GM10847 (cell line): ENCODE data around the gene MED13L.

Source experiments
- POLR2A ChIP-seq: IDR thresholded peaks from 2 replicates; pipeline ENCODE4 v1.6.1; 2011; ENCODE audit not compliant: insufficient read length; ENCODE audit errors: extremely low read depth

MED13L gene

DNA sequence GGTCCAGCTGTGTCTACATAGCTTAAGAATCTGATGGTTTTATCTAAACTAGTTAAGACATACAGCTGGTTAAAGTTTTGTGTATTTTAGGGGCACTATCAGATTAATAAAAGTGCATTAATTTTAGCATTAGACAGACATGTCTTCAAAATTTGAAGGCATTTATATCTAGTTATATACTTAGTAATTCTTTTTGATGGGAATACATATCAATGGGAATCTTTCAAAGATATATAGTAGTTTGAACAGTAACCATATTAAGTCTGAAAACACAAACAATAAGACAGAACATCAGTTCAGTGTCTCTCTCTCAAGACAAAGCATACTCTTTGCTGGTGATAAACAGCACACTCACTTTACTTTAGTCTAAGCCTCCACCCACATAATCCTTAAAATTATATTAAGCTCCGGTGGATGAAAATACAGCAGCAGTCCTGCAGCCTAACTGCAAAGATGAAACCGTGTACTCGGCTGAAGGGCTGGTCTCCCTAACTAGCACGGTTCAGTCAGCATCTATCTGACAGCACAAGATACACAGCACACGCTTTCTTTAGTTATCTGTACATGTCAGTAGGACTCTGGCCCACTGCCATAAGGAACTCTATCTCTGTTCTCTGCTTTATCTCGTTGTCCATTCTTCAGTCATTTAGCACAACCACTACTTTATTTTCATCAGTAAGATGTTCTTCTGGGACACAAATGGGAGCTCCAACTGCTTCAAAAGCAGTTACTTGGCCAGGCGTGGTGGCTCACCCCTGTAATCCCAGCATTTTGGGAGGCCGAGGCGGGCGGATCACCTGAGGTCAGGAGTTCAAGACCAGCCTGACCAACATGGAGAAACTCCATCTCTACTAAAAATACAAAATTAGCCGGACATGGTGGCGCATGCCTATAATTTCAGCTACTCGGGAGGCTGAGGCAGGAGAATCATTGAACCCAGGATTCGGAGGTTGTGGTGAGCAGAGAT lies 80.5 kb downstream of the MED13L start:
- TF ChIP-seq POLR2A: no peak

DNA sequence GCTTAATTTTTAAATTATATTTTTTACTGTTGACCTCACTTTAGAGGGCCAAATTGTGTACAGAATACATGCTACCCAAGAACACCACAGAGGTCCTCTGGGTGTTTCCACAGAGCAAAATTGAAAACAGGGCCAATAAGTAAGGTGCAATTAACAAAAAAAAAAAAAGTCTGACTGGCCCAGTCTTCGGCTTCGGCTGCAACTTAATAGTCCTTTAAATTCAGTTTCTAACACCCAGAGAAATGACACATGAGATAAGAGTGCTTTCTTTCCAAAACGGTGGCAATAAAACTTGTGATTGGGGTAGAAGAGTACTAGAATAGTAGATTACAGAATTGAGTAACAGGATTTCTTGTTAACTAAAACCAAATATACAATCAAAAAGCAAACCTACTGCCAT lies 81.3 kb downstream of the MED13L start:
- no peak for TF ChIP-seq POLR2A

DNA sequence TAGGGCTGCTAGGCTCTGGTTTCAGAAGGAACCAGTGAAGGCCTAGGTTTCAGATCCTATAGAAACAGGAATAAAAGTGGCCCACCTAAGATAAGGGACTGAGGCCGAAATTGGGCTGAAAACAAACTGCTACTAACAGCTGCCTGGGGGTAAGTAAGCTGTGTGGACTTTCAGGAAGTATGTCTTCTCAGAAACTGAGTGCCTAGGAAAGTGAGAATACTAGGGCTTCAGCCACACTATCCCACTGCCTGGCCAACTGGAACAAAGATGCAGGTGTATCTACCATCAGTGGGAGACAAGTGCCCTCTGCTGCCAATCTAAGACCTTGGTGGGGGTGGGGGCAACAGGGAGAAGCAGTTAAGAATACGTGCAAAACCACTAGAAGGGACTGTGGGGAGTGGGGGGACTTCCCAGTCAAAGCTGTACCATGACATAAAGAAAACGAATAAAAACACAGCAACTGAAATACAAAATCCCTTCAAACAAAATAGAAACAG lies 82.5 kb downstream of the MED13L start:
- TF ChIP-seq POLR2A: no peak

DNA sequence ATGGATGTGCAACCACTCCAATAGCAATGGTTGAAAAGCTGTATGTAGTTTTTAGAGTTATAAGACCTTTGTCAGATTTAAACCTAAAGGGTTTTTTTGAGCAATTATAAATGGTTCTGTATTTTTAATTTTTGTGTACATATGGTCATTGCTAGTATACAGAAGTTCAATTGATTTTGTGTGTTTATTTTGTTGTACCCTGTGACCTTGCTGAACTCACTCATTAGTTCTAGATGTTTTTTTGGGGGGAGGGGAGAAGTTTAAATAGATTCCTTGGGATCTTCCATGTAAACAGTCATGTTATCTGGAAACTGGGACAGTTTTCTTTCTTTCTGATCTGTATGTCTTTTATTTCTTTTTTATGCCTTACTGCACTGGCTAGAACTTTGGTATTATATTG lies 87.8 kb downstream of the MED13L start:
- no peak for TF ChIP-seq POLR2A

DNA sequence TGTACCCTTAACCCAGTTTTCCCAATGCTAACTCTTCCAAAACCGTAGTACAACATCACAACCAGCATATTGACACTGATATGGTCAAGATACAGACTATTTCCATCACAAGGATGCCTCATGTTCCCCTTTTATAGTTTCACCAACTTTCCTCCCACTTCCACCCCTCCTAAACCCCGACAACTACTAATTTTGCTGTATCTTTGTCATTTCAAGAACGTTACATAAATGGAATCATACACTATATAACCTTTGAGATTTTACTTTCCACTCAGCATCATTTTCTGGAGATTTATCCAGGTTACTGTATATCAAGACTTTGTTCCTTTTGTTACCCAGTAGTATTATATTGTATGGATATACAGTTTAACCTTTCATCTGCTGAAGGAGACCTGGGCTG lies 88.9 kb downstream of the MED13L start:
- TF ChIP-seq POLR2A: no peak

DNA sequence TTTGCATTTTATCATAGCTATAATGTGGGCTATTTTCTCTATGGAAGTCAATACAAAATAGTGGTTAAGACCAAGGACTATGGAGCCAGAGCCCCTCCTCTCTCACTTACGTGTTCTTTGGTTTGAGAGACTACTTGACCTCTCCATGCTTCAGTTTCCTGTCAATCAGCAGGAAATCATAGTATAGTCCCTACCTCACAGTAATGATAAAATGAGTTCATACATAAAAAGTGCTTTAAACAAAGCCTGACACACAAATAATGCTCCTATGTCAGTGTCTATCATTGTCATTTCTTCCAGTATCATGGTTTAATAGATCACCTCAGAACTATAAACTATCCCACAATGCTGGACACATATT lies 90.4 kb downstream of the MED13L start:
- no peak for TF ChIP-seq POLR2A

DNA sequence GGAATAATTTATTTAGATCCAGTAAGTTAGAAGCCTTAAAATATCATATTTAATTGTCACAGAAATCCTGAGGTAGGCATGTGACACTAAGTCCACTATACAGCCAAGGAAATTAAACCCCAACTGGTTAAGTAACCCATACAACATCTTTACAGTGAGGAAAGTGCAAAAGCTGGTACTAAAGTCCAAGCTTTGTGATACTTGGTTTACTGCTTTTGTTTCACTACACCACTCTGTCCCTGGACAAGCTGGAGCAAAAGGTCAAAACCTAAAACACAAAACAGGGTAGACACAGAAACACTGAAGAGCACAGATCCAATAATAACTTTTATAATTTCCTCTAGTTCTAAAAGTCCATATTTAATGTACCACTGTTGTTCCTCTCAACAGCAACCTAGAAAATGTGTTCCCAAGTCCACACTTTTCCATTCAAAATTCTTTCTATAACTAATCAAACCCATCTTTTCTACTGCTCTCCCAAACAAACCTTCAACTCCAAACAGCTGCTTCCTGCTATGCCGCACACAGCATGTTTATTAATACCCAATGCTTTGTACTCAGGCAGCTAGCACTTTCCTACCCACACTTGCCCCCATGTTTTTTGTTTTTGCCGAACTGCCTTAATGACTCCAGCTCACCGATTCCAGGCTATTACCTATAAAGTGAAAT lies 90.9 kb downstream of the MED13L start:
- no peak for TF ChIP-seq POLR2A

DNA sequence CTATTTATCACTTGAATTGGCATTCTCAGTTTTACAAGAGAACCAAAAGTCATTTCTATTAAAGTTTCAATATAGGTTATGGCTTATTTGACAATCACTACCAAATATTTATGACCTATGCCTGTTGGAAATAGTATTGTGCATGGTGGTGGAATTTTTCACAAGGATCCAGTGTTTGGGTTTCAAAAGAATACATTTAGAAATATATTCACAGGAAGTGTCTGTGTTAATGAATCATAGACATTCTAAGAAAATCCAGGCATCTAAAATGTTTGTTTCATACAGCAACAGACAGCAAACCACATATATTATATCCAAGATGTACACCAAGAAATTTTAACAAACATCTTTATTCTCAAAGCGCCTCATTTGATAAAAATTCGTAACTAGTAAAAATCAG lies 92.7 kb downstream of the MED13L start:
- TF ChIP-seq POLR2A: no peak

DNA sequence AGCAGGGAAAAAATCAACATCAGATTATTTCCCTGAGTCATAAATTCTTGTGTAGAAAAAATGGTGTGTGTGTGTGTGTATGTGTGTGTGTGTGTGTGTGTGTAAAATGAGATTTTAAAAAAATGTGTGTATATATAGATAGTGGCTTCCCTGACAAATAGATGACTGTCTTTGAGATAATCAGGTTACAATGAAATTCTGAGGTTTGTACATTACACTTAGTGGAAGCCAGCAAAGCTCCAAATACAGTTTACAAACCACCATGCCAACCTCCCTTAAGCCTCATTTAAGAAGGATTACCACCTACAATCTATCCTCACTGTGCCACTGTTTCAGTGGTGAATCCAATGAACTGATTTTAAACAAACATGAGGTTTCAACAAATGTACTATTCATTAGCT lies 93.8 kb downstream of the MED13L start:
- TF ChIP-seq POLR2A: no peak

DNA sequence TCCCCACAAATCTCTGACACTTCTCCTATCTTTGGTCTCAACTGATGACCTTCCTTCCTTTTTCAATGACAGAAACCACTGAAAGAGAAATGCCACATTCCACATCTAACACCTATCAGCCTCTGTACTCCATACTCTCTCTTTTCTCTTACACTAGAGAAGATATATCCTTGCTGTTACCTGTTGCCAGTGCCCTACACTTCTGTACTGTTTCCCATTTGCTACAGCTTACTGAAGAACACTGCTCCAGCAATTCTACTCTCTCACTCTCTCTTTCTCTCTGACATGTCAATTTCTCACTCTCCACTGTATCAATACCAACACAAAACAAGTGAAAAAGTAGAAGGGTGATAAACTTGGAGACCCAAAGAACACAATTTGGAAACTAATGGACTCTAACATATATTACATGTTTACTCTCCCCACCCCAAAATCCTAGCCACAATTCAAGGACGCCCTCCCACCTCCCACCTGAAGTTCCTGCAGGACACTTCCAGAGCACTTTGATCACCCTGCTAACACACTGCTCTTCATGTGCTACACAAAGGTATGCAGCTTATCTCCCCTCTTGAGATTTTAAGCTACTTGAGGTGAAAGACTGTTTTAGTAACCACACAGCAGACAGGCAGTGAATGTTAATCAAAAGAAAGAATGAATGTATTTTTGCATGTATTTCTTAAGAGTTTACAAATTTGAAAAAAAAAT lies 95.0 kb downstream of the MED13L start:
- no peak for TF ChIP-seq POLR2A

DNA sequence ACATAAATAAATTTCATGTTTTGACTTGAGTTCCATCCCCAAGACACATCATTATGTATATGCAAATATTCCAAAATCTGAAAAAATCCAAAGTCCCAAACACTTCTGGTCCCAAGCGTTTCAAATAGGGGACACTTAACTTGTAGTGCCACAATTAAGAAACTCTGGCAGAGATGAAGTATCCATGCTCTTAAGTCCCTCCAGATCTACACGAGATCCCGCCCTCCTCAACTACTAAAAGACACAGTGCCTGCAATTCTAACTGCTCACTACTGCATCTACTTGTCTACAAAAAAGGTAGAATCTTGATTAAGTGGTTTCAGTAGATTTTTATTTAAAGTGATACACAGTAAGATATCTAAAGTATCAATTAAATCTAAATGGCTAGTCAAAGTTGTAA lies 97.0 kb downstream of the MED13L start:
- no peak for TF ChIP-seq POLR2A

DNA sequence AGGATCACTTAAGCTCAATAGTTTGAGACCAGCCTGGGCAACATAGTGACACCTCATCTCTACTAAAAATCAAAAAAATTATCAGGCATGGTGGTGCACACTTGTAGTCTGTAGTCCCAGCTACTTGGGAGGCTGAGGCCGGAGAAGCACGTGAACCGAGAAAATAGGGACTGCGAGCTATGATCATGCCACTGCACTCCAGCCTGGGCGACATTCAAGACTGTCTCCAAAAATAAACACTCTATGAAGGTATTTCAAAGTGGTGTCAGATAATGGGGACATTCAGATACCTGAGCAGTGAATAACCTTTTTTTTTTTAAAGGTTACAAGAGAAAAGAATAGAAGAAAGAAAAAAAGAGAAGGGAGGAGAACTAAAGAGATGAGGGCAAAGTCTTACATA lies 98.1 kb downstream of the MED13L start:
- no peak for TF ChIP-seq POLR2A

DNA sequence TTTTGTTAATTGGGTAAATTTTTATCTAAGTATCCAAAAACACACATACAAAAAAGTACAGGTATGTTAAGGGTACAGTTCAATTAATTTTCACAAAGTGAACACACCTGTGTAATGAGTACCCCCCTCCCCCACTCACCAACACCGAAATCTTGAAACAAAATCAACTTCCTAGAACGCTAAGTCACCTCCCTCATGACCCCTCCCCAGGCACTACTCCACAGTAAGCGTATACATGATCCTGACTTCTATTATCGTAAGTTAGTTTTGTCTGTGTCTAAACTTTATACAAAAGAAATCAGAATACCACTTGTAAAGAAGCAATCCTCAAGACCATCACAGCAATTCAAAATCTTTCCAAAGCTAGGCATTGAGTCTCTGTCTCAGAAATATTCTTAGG lies 100.5 kb downstream of the MED13L start:
- no peak for TF ChIP-seq POLR2A

DNA sequence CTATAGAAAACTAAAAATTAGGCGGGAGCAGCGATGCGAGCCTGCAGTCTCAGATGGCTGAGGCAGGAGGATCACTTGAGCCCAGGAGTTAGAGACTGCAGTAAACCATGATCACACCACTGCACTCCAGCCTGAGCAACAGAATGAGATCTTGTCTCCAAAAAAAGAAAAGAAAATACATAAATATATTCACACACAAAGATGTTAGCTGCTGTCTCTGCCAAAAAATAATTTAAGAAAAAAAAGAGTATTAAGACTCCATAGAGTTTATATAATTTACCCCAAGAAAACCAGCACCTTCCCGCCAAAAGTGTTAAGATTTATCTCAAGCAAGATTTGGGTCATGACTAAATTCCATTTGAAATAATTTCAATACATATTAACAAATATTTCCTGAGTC lies 102.6 kb downstream of the MED13L start:
- TF ChIP-seq POLR2A: no peak

DNA sequence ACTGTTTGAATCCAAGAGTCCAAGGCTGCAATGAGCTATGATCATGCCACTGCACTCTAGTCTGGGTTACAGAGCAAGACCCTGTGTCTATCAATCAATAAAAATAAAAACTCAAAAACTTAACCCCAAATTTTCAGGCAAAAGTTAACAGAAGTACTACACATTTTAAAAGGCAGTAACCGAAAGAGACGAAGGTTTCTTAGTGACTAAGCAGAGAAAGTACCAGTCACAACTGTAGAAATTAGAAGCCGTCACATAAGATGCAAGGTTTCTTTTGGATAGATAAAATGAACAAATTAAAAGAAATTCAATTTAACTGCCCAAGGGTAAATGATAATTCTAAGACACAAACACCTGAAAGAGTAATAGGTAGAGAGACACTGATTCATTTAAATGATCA lies 103.5 kb downstream of the MED13L start:
- no peak for TF ChIP-seq POLR2A
